ENCODE data around the gene SLC25A36.

SLC25A36 gene, protein sequence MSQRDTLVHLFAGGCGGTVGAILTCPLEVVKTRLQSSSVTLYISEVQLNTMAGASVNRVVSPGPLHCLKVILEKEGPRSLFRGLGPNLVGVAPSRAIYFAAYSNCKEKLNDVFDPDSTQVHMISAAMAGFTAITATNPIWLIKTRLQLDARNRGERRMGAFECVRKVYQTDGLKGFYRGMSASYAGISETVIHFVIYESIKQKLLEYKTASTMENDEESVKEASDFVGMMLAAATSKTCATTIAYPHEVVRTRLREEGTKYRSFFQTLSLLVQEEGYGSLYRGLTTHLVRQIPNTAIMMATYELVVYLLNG

DNA sequence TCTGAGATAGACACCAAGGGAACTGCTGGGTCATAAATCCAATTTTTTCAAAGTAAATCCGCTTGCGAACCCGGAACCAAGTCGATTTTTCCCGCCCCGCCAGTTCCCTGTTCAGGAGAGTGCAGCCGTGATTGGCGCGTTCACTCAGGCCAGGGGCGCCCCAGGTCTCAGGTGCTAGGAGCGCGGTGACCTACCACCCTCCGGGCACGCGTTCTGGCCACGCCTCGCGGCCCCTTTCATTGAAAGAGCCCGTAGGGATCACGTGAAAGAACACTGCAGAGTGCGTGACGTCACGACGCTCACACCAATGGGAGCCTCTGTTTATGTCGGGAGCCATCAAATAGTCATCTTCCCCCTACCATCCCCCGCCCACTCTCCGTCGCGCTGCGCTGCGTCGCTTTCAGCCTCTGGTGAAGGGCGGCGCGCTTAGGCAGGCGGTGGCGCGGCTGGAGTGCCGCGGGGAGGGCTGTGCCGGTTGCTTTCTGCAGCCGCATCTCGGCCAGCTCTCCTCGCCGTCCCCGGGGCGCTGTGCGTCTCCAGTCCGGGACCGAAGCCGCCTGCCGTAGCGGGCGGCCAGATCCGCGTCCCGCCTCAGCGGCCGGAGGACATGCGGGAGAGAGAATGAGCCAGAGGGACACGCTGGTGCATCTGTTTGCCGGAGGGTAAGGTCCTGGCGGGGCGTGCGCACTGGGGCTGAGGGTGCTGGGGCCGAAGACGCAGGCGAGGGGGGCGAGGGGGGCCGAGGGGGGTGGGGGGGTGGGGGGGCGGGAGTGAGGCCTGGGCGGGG, at the start of gene SLC25A36:
Gene SLC25A36, plus strand, starts transcription at position 403 of the 787 bp plus-strand sequence. Its CDS starts 219 bp downstream, at position 622.
- peak within 1 kb of the TSS; percentile 97 to 99 for H3K27ac ChIP-seq
- H3K4me3 ChIP-seq = peak within 1 kb of the TSS; percentile 90 to 91
- H3K9me3 ChIP-seq = no peaks in the 10 kb centered on the region
- DNase-seq = peak; percentile 98
- no peaks in the 10 kb centered on the region for H3K36me3 ChIP-seq
- H3K27me3 ChIP-seq = no peaks in the 10 kb centered on the region
- peaks cover 0 to 41% (median 19%) of the 10 kb centered on the region in 4 donors for H3K4me1 ChIP-seq
- TF ChIP-seq, protein P1, sequence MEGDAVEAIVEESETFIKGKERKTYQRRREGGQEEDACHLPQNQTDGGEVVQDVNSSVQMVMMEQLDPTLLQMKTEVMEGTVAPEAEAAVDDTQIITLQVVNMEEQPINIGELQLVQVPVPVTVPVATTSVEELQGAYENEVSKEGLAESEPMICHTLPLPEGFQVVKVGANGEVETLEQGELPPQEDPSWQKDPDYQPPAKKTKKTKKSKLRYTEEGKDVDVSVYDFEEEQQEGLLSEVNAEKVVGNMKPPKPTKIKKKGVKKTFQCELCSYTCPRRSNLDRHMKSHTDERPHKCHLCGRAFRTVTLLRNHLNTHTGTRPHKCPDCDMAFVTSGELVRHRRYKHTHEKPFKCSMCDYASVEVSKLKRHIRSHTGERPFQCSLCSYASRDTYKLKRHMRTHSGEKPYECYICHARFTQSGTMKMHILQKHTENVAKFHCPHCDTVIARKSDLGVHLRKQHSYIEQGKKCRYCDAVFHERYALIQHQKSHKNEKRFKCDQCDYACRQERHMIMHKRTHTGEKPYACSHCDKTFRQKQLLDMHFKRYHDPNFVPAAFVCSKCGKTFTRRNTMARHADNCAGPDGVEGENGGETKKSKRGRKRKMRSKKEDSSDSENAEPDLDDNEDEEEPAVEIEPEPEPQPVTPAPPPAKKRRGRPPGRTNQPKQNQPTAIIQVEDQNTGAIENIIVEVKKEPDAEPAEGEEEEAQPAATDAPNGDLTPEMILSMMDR (IDR thresholded peaks at IDR 0.05) = no peak
- intact Hi-C loops (cut with DNase I; ENCODE audit: low total_unique reads) = loop anchor here (10.0 kb wide), 1 partner anchor 353 kb away; no protein-coding TSS in a partner anchor

DNA sequence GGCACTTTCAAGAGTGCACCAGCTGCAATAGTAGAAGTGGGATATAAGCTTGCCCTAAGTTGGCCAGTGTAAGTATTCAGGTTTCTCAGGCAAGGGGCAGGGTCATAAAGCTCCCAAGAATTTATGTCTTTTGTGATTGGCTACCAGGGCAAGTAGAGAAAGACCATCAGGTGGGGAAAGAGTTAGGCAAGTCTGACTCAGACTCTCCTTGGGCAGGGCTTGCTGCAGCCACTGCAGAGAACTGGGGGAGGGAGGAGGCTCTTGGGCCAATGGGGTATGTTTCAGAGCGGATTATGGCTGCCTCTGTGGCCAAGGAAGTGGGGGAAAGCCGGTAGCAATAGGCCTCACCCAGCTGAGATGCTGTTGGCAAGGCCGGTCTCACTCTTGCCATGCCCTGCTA, 44.6 kb upstream of the SLC25A36 start:
- TF ChIP-seq, protein P1 (IDR thresholded peaks at IDR 0.05) = no peak
- no peaks in the 10 kb centered on the region for H3K36me3 ChIP-seq
- intact Hi-C loops (cut with DNase I; ENCODE audit: low total_unique reads) = loop anchor here (10.0 kb wide), 1 partner anchor 208 kb away; no protein-coding TSS in a partner anchor
- H3K27me3 ChIP-seq = peaks cover 0 to 7% of the 10 kb centered on the region in 2 donors
- H3K27ac ChIP-seq = no peak overlapping the region
- H3K4me3 ChIP-seq = no peak overlapping the region
- no peaks in the 10 kb centered on the region for H3K4me1 ChIP-seq
- no peaks in the 10 kb centered on the region for H3K9me3 ChIP-seq
- DNase-seq = no peak

DNA sequence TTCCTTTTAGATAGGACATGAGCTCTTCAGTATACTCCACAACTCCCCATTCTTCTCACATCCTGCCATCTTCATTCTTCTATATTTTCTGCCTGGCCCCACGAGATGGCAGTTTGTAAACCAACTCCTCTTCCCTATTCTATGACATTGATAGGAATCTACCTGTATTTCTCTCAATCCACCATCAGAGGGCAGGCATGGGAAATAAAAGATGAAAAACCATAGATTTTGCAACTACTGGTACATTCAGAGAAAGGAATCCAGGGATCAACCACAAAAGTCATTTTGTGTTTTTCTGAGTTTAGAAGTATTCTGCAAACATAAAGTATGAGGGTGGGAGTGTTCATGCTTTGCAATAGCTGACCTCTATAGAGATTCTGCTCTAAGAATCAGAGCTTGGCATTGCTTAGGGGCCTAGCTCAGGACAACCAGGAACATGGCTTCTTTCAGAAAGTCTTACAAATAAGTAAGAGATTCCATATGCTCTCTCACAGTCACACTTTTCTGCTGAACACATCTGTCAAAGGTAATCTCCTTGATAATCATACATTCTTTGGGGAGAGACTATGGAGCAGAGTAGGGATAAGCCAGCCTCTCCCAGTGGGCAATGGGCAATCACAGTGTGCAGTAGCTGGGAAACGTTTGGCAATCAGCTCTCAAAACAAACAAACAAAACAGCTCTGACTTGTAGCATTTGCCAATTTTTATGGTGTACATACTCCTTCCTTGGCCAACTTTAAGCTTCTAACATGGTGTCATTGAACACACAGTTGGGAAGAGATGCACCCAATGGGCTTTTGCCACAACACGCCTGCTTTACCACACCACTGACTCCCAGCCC, 43.1 kb upstream of the SLC25A36 start:
- no peaks in the 10 kb centered on the region for H3K4me1 ChIP-seq
- no peaks in the 10 kb centered on the region for H3K9me3 ChIP-seq
- H3K36me3 ChIP-seq = no peaks in the 10 kb centered on the region
- TF ChIP-seq, protein P1 (IDR thresholded peaks at IDR 0.05) = peak; percentile 40 to 66
- H3K27me3 ChIP-seq = peaks cover 0 to 7% of the 10 kb centered on the region in 2 donors
- DNase-seq = no peak
- no peak overlapping the region for H3K27ac ChIP-seq
- intact Hi-C loops (cut with DNase I; ENCODE audit: low total_unique reads) = loop anchor here (10.0 kb wide), 1 partner anchor 206 kb away; no protein-coding TSS in a partner anchor
- no peak overlapping the region for H3K4me3 ChIP-seq

DNA sequence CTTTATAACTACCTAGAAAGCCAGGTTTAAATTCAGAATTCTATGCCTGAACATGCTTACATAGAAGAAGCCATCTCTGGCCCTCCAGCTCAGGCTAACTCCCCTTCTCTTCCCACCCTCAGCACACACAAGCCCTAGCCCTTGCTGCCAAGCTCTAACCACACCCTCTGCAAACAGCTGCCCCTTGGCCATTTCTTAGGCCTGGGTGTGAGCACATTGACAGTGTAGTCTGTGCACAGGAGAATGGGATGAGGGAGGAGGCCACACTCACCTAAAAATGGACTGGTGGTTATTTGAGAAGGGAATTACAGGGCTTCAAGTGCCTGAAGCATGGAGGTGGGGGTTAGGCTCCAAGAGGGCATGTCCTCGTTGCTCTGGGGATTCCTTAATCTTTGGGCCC, 42.3 kb upstream of the SLC25A36 start:
- intact Hi-C loops (cut with DNase I; ENCODE audit: low total_unique reads) = loop anchor here (10.0 kb wide), 1 partner anchor 205 kb away; no protein-coding TSS in a partner anchor
- DNase-seq = no peak
- H3K4me3 ChIP-seq = no peak overlapping the region

More for the DNA sequence above, 42.3 kb upstream of the SLC25A36 start:
- no peaks in the 10 kb centered on the region for H3K4me1 ChIP-seq
- no peaks in the 10 kb centered on the region for H3K36me3 ChIP-seq
- no peak overlapping the region for H3K27ac ChIP-seq
- TF ChIP-seq, protein P1 (IDR thresholded peaks at IDR 0.05) = no peak
- H3K27me3 ChIP-seq = peaks cover 0 to 7% of the 10 kb centered on the region in 2 donors
- H3K9me3 ChIP-seq = no peaks in the 10 kb centered on the region

Measured in tibial artery (tissue), 4 donors.